Measurements from ENCODE around the gene LHFPL2. TPM values are rescaled to one million over a fixed set of nuclear protein-coding genes. Genes with fewer than 3 reads are reported as not detected.

Gene LHFPL2
- total RNA-seq, 2 donors from 2014 or later = 15.5 to 18.7 TPM

GRCh38 chr5:78512435-78512834 is 136.1 kb downstream of the LHFPL2 start:
- no peak overlapping the region for H3K4me3 ChIP-seq
- WGBS, 2 donors = 91 to 97% methylated on average over 3 of the region's 3 CpGs
- H3K27me3 ChIP-seq = no peaks in the 10 kb centered on the region
- H3K4me1 ChIP-seq = peaks cover 31% of the 10 kb centered on the region
- no peak for TF ChIP-seq POLR2A (IDR thresholded peaks at IDR 0.05)
- no peak for TF ChIP-seq CTCF (IDR thresholded peaks at IDR 0.05)
- no peak overlapping the region for H3K27ac ChIP-seq
- ATAC-seq = no peak
- no peaks in the 10 kb centered on the region for H3K9me3 ChIP-seq
- intact Hi-C loops (cut with DNase I) = no loop called here
- DNase-seq = no peak
- H3K36me3 ChIP-seq (replicated peaks in 1 of 2; ENCODE audit: insufficient read depth in 1 of 2, low read depth in 2 of 2) = no peaks in the 10 kb centered on the region

GRCh38 chr5:78511121-78511906 is 137.3 kb downstream of the LHFPL2 start:
- Histone ChIP-seq H3K27ac (peak overlapping the region in 2 of 4 donors; percentile 7 to 31), H3K4me3 (no peak overlapping the region), H3K9me3 (no peaks in the 10 kb centered on the region), H3K27me3 (no peaks in the 10 kb centered on the region), H3K36me3 (replicated peaks in 1 of 2; ENCODE audit: insufficient read depth in 1 of 2, low read depth in 2 of 2) (no peaks in the 10 kb centered on the region), H3K4me1 (peaks cover 32% of the 10 kb centered on the region)
- no peak for ATAC-seq
- WGBS, 2 donors = 82 to 85% methylated on average over 10 of the region's 10 CpGs
- peak in 2 of 4 donors; percentile 19 to 55 for DNase-seq
- TF ChIP-seq CTCF (IDR thresholded peaks at IDR 0.05) = no peak
- TF ChIP-seq POLR2A (IDR thresholded peaks at IDR 0.05) = peak in 1 of 3 donors; percentile 10
- intact Hi-C loops (cut with DNase I) = no loop called here

- Histone ChIP-seq H3K27me3 (no peaks in the 10 kb centered on the region), H3K4me3 (no peak overlapping the region), H3K4me1 (peaks cover 44% of the 10 kb centered on the region), H3K9me3 (no peaks in the 10 kb centered on the region), H3K27ac (peak overlapping the region; percentile 48 to 78 (median 62)), H3K36me3 (replicated peaks in 1 of 2; ENCODE audit: insufficient read depth in 1 of 2, low read depth in 2 of 2) (no peaks in the 10 kb centered on the region)
- intact Hi-C loops (cut with DNase I) = no loop called here
- peak; percentile 79 to 91 (median 84) for DNase-seq
- WGBS, 2 donors = 14 to 63% methylated on average over 33 to 55 of the region's 61 CpGs
- ATAC-seq = peak; percentile 93
- peak in 2 of 3 donors; percentile 38 to 43 for TF ChIP-seq POLR2A (IDR thresholded peaks at IDR 0.05)
- TF ChIP-seq CTCF (IDR thresholded peaks at IDR 0.05) = peak in 2 of 7 experiments; percentile 21 to 28
These were observed 138.4 kb downstream of the LHFPL2 start for GRCh38 chr5:78509884-78510769.

- intact Hi-C loops (cut with DNase I) = no loop called here
- no peaks in the 10 kb centered on the region for H3K9me3 ChIP-seq
- TF ChIP-seq POLR2A (IDR thresholded peaks at IDR 0.05) (no peak), CTCF (IDR thresholded peaks at IDR 0.05) (no peak)
- H3K27ac ChIP-seq = no peak overlapping the region
- H3K36me3 ChIP-seq (replicated peaks in 1 of 2; ENCODE audit: insufficient read depth in 1 of 2, low read depth in 2 of 2) = no peaks in the 10 kb centered on the region
- ATAC-seq (no peak), DNase-seq (no peak)
- no peaks in the 10 kb centered on the region for H3K27me3 ChIP-seq
- H3K4me1 ChIP-seq = peaks cover 52% of the 10 kb centered on the region
- no peak overlapping the region for H3K4me3 ChIP-seq
- WGBS, 2 donors = 74 to 84% methylated on average over 18 of the region's 18 CpGs
These were observed 139.3 kb downstream of the LHFPL2 start for GRCh38 chr5:78509145-78509865.

Measured in body of pancreas (tissue), 4 donors.